ENCODE results near the gene TUBB3.

The TUBB3 gene

GRCh38 chr16:89983536-89983935, 60.4 kb downstream of the TUBB3 start:
- WGBS, 2 experiments (ENCODE audit: insufficient coverage in 2 of 2), result 89 to 90% methylated on average over 15 of the region's 15 CpGs
- no peaks in the 10 kb centered on the region for H3K4me1 ChIP-seq (ENCODE audit: control insufficient read depth, insufficient read depth, low read length, poor library complexity, severe bottlenecking)
- peaks cover 92% of the 10 kb centered on the region for H3K36me3 ChIP-seq (ENCODE audit: control insufficient read depth, insufficient read depth, low read length)
- H3K4me3 ChIP-seq (ENCODE audit: extremely low read depth, insufficient read depth, low read length, poor library complexity, severe bottlenecking), result no peak overlapping the region
- no peaks in the 10 kb centered on the region for H3K9me3 ChIP-seq (ENCODE audit: control insufficient read depth, low read length)
- no peak overlapping the region for H3K27ac ChIP-seq (ENCODE audit: low read depth, low read length, severe bottlenecking)

DNA sequence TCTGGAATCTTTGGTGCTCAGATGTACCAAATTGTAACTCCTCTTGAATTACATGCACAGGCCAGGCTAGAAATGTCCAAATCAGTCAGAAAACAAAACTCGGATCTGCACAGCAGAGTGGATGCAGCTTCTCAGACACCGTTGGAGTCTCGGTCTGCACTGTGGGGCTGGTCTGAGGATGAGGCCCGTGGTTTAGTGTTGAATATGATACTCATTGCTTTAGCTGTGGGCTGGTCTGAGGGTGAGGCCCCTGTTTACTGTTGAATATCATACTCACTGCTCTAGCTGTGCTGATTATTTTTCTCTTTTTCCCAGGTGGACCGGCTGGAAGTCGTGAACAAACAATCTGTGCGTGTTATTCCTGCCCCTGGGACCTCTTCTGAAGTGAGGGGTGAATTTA, 61.1 kb downstream of the TUBB3 start:
- Histone ChIP-seq H3K36me3 (ENCODE audit: control insufficient read depth, insufficient read depth, low read length) (peaks cover 93% of the 10 kb centered on the region), H3K9me3 (ENCODE audit: control insufficient read depth, low read length) (no peaks in the 10 kb centered on the region), H3K4me1 (ENCODE audit: control insufficient read depth, insufficient read depth, low read length, poor library complexity, severe bottlenecking) (no peaks in the 10 kb centered on the region), H3K27ac (ENCODE audit: low read depth, low read length, severe bottlenecking) (no peak overlapping the region), H3K4me3 (ENCODE audit: extremely low read depth, insufficient read depth, low read length, poor library complexity, severe bottlenecking) (no peak overlapping the region)
- 97 to 100% methylated on average over 3 to 4 of the region's 7 CpGs for WGBS, 2 experiments (ENCODE audit: insufficient coverage in 2 of 2)

DNA sequence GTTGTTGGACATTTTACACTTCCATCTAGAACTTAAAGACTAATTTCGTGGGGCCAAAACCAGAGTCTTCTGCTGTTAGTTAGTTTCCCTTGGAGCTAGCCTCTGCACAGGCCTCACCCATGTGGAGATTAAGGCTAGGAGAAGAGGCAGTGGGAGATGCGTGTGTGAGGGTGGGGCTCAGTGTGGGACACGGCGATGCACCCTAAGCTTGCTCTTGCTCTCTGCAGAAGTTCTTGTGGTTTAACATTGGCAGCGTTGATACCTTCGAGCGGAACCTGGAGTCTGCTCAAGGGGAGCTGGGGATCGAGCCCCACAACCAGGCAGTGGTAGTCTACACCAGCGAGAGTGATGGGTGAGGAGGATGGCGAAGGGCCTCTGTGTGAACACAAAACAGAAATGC, 62.1 kb downstream of the TUBB3 start:
- WGBS, 2 experiments (ENCODE audit: insufficient coverage in 2 of 2), result 97 to 98% methylated on average over 8 to 9 of the region's 10 CpGs
- no peak overlapping the region for H3K4me3 ChIP-seq (ENCODE audit: extremely low read depth, insufficient read depth, low read length, poor library complexity, severe bottlenecking)
- no peaks in the 10 kb centered on the region for H3K9me3 ChIP-seq (ENCODE audit: control insufficient read depth, low read length)
- H3K4me1 ChIP-seq (ENCODE audit: control insufficient read depth, insufficient read depth, low read length, poor library complexity, severe bottlenecking), result no peaks in the 10 kb centered on the region
- peaks cover 92% of the 10 kb centered on the region for H3K36me3 ChIP-seq (ENCODE audit: control insufficient read depth, insufficient read depth, low read length)
- no peak overlapping the region for H3K27ac ChIP-seq (ENCODE audit: low read depth, low read length, severe bottlenecking)

All from mesodermal cell (in vitro differentiated cells).